GM19238 (cell line): ENCODE data around the gene CHMP3.
"Not testable (repeated sequence)": the region's sequence is repeated elsewhere in the genome, so short reads cannot be mapped to it uniquely, and the experiment has no call there.

ENCODE experiments used
- DNase-seq: peaks from one replicate; pipeline ENCODE4 v3.0.0; 2011; ENCODE audit warnings: low spot score; ENCODE audit not compliant: insufficient read length

The CHMP3 gene

DNA sequence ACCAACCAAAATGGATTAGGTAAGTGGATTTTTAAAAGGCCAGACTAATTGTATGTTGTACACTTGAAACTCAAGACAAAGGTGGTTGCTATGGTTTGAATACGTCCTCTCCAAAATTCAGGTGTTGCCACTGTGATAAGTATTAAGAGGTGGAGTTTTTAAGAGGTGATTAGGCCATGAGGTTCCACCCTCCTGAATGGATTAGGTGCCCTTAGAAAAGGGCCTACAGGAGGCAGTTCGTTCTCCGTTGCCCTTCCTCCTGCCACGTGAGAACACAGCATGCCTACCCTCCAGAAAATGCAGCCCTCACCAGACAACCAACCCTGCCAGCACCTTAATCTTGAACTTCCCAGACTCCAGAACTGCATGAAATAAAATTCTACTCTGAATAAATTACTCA lies 51.2 kb downstream of the CHMP3 start:
- DNase-seq: no peak

DNA sequence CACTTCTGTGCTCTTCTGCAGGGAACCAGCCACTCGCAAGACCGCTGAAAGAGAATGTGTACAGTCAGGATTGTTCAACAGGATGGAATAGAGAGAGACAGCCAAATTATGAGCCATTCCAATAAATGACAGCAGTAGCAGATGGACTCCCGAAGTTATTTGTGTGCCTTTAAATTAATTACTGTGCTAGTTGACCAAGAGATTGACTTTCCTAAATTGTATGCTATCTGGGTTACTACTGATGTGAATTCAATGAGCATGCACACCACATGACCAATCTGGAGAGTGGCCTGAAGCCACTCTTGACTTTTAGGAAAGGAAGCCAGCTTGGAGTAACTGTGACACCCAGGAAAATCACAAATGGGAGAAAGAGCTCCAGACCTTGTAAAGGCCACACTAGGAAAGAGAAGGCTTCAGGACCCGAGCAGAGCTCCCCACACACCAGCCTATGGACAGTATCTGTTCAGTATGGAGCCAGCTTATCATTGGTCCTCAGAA lies 52.8 kb downstream of the CHMP3 start:
- DNase-seq: no peak

GRCh38 chr2:86507600-86507999 lies 55.6 kb downstream of the CHMP3 start:
- no peak for DNase-seq

DNA sequence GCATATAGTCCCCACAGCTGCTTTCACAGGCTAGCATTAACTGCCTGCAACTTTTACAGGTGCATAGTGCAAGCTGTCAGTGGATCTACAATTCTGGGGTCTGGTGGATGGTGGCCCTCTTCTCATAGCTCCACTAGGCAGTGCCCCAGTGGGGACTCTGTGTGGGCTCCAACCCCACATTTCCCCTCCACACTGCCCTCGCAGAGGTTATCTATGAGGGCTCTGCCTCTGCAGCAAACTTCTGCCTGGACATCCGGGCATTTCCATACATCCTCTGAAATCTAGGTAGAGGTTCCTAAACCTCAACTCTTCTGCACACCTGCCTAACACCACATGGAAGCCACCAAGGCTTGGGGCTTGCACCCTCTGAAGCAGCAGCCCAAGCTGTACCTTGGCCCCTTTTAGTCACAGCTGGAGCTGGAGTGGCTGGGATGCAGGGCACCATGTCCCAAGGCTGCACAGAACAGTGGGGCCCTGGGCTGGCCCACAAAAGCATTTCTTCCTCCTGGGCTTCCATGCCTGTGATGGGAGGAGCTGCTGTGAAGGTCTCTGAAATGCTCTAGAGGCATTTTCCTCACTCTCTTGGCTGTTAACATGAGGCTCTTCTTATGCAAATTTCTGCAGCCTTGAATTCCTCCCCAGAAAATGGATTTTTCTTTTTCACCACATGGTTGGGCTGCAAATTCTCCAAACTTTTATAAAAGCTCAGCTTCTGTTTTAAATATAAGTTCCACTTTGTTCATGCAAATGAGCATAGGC lies 62.7 kb downstream of the CHMP3 start:
- DNase-seq: no peak

DNA sequence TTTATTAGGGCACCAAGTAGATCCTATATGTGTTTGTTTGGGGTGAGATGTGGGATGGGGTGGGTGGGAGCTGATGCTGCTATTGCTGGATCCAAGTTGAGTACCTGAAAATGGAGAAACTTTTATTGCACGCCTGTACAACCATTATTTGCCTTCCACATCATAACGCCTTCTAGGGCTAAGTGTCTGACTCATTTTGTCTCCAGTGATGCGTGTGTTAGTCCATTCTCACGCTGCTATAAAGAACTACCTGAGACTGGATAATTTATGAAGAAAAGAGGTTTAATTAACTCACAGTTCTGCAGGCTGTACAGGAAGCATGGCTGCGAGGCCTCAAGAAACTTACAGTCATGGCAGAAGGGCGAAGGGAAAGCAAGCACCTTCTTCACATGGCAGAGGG lies 63.9 kb downstream of the CHMP3 start:
- no peak for DNase-seq

DNA sequence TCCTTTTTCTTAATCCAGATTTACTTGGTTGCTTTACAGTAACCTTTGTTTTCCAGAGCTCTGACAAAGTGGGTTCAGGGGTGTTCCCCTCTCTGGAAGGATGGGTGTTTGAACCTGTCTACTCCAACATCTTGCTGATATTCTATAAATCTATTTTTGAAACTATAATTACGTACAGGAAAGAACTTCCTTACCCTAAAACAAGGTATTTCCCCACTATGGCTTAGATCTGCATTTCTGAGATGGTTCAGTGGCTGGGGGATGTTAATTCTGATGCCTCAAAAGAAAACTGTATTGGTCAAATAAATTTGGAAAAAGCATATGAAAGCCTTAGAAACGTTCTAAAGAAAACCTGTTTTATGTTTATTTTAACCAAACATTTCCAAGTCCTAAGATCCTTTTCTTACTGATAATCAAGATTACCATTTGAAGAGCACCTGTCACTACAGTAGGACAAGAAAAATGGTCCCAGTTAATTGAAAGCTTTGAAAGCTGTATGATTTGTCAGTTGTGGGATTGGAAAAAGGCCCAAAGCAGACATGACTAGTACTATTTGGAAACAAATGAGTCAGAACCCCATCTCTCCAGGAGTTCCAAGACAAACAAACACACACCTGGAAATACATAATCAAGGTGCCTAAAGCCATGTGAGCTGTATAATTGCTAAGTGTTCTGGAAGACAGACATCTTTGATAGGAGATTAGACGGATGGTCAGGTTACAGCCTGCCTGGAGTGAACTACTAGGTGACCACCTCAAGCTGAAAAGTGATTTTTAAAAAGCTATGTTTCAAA lies 64.6 kb downstream of the CHMP3 start:
- DNase-seq: no peak

DNA sequence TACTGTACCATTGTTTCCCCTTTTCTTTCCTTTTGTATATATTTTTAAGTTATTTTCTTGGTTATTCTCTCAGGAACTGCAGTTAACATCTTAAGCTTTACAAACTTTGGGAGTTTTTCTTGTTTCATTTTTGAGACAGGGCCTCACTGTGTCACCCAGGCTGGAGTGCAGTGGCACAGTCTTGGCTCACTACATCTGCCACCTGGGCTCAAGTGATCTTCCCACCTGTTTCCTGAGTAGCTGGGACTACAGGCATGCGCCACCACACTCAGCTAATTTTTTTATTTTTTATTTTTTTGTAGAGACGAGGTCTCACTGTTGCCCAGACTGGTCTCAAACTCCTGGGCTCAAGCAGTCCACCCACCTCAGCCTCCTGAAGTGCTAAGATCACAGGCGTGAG lies 66.9 kb downstream of the CHMP3 start:
- not testable (repeated sequence) for DNase-seq

DNA sequence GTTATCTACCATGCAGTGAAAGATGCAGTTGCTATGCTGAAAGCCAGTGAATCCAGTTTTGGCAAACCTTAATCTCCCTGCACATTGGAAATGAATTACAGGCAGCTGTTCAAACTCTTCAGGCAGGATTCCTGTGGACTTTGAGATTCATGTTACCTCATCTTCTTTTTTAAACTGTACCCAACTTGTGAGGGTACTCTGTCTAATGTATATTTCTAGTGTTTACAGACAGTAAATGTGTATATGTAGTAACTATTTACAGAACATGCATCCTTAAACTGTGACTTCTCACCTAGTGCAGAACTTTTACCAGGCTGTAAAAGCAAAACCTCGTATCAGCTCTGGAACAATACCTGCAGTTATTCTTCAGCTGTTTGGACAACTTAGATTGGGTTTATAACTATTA lies 71.2 kb downstream of the CHMP3 start:
- DNase-seq: no peak

- DNase-seq: no peak
These were observed 72.2 kb downstream of the CHMP3 start for GRCh38 chr2:86491088-86491487.

GRCh38 chr2:86490245-86490644 lies 73.0 kb downstream of the CHMP3 start:
- DNase-seq: no peak

DNA sequence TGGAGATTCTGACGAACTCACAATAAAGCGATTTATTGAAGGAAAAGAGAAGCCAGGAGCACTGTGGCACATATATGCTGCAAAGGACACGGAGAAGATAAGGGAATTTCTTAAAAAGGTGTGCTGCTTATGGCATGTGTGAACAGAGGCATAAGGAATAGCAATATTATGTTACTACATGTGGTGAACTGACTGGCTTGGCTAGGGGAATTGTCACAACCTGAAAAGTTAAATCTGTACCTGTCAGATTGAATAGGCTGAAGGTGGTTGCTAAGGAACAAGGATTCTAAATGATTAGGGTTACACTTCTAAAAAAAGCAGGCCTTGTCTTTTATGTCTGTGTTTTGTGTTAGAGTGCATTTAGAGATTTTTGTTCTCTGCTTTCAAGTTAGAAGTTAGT lies 73.7 kb downstream of the CHMP3 start:
- no peak for DNase-seq

- DNase-seq: no peak
These were observed 74.5 kb downstream of the CHMP3 start for GRCh38 chr2:86488561-86489250.

DNA sequence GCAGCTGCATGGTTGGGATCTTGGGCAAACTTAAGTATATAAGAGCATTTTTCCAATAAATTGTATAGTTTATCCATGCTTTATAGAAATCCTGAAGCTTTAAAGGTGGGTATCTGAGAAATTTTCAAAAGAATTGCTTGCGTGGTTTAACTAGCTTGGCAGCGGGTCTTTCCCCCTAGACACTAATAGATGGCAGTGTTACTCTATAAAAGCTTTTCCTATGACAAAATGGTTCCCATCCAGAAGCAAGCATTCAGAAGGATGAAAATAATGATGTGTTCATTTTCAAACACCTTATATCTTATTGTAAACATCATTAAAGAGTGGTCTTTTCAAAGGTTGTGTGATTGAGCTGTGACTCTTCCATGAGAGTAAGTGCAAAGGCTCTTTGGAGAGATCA lies 76.2 kb downstream of the CHMP3 start:
- DNase-seq: no peak

- DNase-seq: no peak
These were observed 77.4 kb downstream of the CHMP3 start for GRCh38 chr2:86485802-86486201.

- DNase-seq: no peak
These were observed 78.1 kb downstream of the CHMP3 start for GRCh38 chr2:86485103-86485502.

DNA sequence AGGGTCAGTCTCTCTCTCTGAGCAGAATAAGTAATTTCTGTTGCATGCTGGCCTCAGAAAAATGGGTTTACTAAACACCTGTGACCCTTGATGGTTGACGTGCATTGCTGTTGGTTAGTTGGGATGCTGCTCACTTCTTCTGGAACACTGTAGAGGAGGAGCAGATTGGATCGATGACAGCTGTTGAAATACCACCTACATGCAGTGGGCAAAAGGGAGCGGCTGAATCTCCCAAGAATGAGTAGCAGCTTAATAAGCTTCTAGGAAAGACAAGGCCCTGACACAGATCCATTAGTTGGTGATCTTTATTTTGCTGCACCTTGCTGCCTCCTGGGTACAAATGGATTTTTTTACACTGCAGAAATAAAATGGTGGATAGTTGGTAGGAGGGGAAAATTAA lies 78.9 kb downstream of the CHMP3 start:
- DNase-seq: no peak

DNA sequence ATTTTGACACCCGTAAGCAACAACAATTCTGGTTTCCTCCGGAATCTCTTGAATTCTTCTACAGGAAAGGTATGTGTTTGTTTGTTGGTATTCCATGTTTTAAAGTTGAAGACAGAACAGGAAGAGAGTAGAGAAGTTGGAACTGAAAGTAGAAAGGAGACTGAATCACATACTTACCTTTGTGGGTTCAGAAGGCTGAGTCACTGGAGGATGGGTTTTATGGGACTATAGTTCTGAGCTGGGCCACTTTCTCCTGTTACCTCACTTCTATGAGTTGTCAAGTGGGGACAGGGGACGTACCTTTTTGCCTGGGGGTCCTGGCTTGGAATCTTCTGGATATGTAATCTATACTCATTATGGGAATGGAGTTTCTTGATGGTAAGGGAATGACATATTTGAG lies 81.2 kb downstream of the CHMP3 start:
- DNase-seq: no peak

- DNase-seq: no peak
These were observed 83.1 kb downstream of the CHMP3 start for GRCh38 chr2:86480105-86480504.

DNA sequence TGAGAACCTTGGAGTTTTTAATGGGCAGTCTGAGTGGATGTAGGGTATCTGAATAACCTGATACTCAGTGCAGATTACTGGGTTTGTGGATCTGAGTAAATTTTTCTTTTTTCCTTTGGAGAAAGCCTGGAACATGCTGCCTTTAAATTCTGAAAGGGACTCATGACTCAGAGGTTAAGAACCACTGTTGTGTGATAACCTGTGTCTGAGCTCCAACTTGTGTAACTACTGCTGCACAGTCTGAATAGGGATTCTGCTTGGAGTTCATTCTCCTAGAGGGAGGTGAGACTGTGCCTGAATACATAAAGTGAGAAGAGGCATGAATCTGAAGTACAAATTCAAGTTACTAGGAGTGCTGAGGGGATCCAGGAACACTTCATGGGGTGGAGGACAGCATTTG lies 85.9 kb downstream of the CHMP3 start:
- DNase-seq: no peak

DNA sequence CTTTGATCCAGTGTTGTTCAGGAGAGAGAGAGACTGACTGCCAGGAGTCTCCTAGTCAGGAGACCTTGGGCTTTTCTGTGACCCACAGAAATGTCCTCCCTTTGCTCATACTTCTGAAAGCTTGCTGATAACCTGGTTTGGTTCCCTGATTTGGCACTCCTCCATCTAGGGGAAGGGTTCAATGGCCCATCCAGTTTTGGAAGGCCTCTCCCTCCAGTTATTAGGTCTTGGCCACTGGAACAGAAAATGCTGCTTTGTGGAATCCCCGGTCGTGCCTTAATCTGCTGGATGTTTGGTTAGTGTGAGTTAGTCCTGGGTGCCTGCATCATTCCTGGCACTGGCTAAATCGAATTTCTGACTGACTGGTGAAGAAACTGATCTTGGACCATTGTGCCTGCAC lies 86.3 kb downstream of the CHMP3 start:
- DNase-seq: no peak

GRCh38 chr2:86476092-86476491 lies 87.2 kb downstream of the CHMP3 start:
- DNase-seq: no peak

DNA sequence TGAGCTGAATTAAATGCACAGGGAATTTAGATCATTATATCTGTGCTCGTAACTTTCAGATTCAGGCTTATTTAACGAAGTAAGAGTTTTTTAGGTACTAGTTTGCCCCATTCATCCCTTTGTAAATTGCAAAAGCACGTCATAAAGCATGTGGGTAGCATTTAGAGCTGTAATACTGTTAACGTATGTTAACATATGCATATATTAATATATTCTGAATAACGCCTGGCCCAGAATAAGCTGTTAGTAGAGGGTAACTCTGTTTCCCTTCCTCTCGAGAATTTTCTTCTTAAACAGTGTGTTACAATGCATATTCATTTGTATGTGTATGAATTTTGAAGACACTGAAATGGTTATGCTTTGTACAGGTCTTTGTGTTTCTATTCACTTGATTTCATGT lies 91.6 kb downstream of the CHMP3 start:
- no peak for DNase-seq
